ENCODE results near the gene KIRREL1.

- no peak for TF ChIP-seq CTCF (IDR thresholded peaks at IDR 0.05)
- TF ChIP-seq POLR2A (IDR thresholded peaks at IDR 0.05): no peak
These were observed 126.7 kb downstream of the KIRREL1 start for GRCh38 chr1:158119976-158120653.
